ENCODE measurements around the gene LIMK2.
"Not testable (repeated sequence)": the region's sequence is repeated elsewhere in the genome, so short reads cannot be mapped to it uniquely, and the experiment has no call there.

Gene LIMK2

GRCh38 chr22:31295360-31295759 is 83.3 kb downstream of the LIMK2 start:
- no peak for DNase-seq

GRCh38 chr22:31295831-31296657 is 83.9 kb downstream of the LIMK2 start:
- no peak for DNase-seq

GRCh38 chr22:31300896-31301295 is 88.8 kb downstream of the LIMK2 start:
- no peak for DNase-seq

GRCh38 chr22:31302006-31302405 is 89.9 kb downstream of the LIMK2 start:
- DNase-seq: no peak

- no peak for DNase-seq
These were observed 90.4 kb downstream of the LIMK2 start for GRCh38 chr22:31302537-31302936.

GRCh38 chr22:31305194-31305593 is 93.1 kb downstream of the LIMK2 start:
- no peak for DNase-seq

- no peak for DNase-seq
These were observed 96.1 kb downstream of the LIMK2 start for GRCh38 chr22:31308181-31308580.

GRCh38 chr22:31313366-31314147 is 101.5 kb downstream of the LIMK2 start:
- DNase-seq: peak; percentile 29 to 50 (median 40)

- DNase-seq: not testable (repeated sequence)
These were observed 102.1 kb downstream of the LIMK2 start for GRCh38 chr22:31314220-31314619.

GRCh38 chr22:31321421-31321820 is 109.3 kb downstream of the LIMK2 start:
- no peak for DNase-seq

GRCh38 chr22:31323578-31324550 is 111.8 kb downstream of the LIMK2 start:
- DNase-seq: no peak

- no peak for DNase-seq
These were observed 114.8 kb downstream of the LIMK2 start for GRCh38 chr22:31326877-31327276.

GRCh38 chr22:31327806-31328543 is 115.9 kb downstream of the LIMK2 start:
- no peak for DNase-seq

- no peak for DNase-seq
These were observed 116.5 kb downstream of the LIMK2 start for GRCh38 chr22:31328544-31328960.

GRCh38 chr22:31329029-31329428 is 116.9 kb downstream of the LIMK2 start:
- no peak for DNase-seq

Data from activated CD4-positive, CD25-positive, alpha-beta regulatory T cell (primary cell).